Activated CD8-positive, alpha-beta T cell treated with anti-CD3 and anti-CD28 coated beads for 36 hours (primary cell): ENCODE data around the gene TMEM139. TPM values are rescaled to one million over a fixed set of nuclear protein-coding genes. Genes with fewer than 3 reads are reported as not detected.

Source experiments
- ATAC-seq: fragments of 200-7000 bp; cut with Tn5 transposase; one replicate; pipeline ENCODE4 v1.10.0; 2021; ENCODE audit warnings: mild to moderate bottlenecking, moderate library complexity
- CTCF ChIA-PET: fragments of 350-600 bp; sonication (Branson Sonifier 250); formaldehyde crosslinking; loops from one replicate; lab custom pipeline; 2021; ENCODE audit warnings: antibody characterized with exemption; lab: Charles Lee
- POLR2A ChIA-PET: fragments of 350-600 bp; sonication (Branson Sonifier 250); formaldehyde crosslinking; loops from one replicate; lab custom pipeline; 2021; ENCODE audit warnings: antibody characterized with exemption; lab: Charles Lee
- DNase-seq: peaks from one replicate; pipeline ENCODE4 v3.0.0-alpha.2; 2020
- H3K27ac Mint-ChIP-seq: one replicate; pipeline ENCODE4 v1.8.0; 2021; ENCODE audit warnings: mild to moderate bottlenecking, mixed read lengths
- H3K27me3 Mint-ChIP-seq: one replicate; pipeline ENCODE4 v1.8.0; 2021; ENCODE audit warnings: mixed read lengths
- H3K36me3 Mint-ChIP-seq: one replicate; pipeline ENCODE4 v1.8.0; 2021; ENCODE audit warnings: low read depth, mixed read lengths
- H3K4me1 Mint-ChIP-seq: one replicate; pipeline ENCODE4 v1.8.0; 2021; ENCODE audit warnings: low read depth, mixed read lengths
- H3K4me3 Mint-ChIP-seq: one replicate; pipeline ENCODE4 v1.8.0; 2021; ENCODE audit warnings: mild to moderate bottlenecking, moderate library complexity, mixed read lengths
- H3K9me3 Mint-ChIP-seq: one replicate; pipeline ENCODE4 v1.8.0; 2021; ENCODE audit warnings: mixed read lengths
- CTCF ChIP-seq: fragments of 200-600 bp; IDR thresholded peaks from one replicate; pipeline ENCODE4 v1.8.0; 2022; ENCODE audit warnings: antibody characterized with exemption, mild to moderate bottlenecking
- intact Hi-C: fragments of 100-400 bp; cut with micrococcal nuclease; formaldehyde crosslinking; loops from one replicate; pipeline ENCODE4 v1.10.0; 2022
- total RNA-seq, 2 experiments: library from RNA; stranded (reverse); gene quantifications; one replicate each; pipeline ENCODE4 v1.2.3, GENCODE V29; 2021

TMEM139 gene
- total RNA-seq, 2 experiments from 2014 or later, result 1.6 to 2.0 TPM

- intact Hi-C loops, result no loop called here
- H3K4me1 Mint-ChIP-seq, result peaks cover 47% of the 10 kb centered on the region
- ATAC-seq (no peak), DNase-seq (no peak)
- no peaks in the 10 kb centered on the region for H3K27me3 Mint-ChIP-seq
- peaks cover 3% of the 10 kb centered on the region for H3K9me3 Mint-ChIP-seq
- no peak overlapping the region for H3K27ac Mint-ChIP-seq
- no peak overlapping the region for H3K4me3 Mint-ChIP-seq
- ChIA-PET POLR2A (interaction anchor here (0.6 to 2.1 kb wide), 7 partner anchors 12 to 104 kb away, joined by 3 to 9 read pairs (median 4); no protein-coding TSS in a partner anchor), CTCF (interaction anchor here (0.7 to 4.9 kb wide), 6 partner anchors 8 to 84 kb away, joined by 3 to 39 read pairs (median 4); no protein-coding TSS in a partner anchor)
- no peak for TF ChIP-seq CTCF
- peaks cover 64% of the 10 kb centered on the region for H3K36me3 Mint-ChIP-seq
These were observed 23.9 kb downstream of the TMEM139 start for GRCh38 chr7:143308632-143309031.

- Mint-ChIP-seq H3K4me3 (no peak overlapping the region), H3K4me1 (peaks cover 12% of the 10 kb centered on the region), H3K36me3 (peaks cover 16% of the 10 kb centered on the region), H3K27me3 (no peaks in the 10 kb centered on the region), H3K9me3 (peaks cover 3% of the 10 kb centered on the region), H3K27ac (no peak overlapping the region)
- no peak for TF ChIP-seq CTCF
- ATAC-seq (no peak), DNase-seq (no peak)
- ChIA-PET CTCF (no interaction called here), POLR2A (no interaction called here)
- intact Hi-C loops, result no loop called here
These were observed 29.4 kb downstream of the TMEM139 start for GRCh38 chr7:143314127-143314526.

- ATAC-seq, result no peak
- intact Hi-C loops, result no loop called here
- no peak for TF ChIP-seq CTCF
These were observed 31.0 kb downstream of the TMEM139 start, which contains the start of gene CLCN1 for GRCh38 chr7:143315776-143316175. Gene CLCN1 (plus strand): TSS chr7:143316111. CDS start chr7:143316213, 102 bp downstream.

GRCh38 chr7:143316492-143316891 is 31.7 kb downstream of the TMEM139 start:
- Mint-ChIP-seq H3K27me3 (no peaks in the 10 kb centered on the region), H3K4me3 (no peak overlapping the region), H3K36me3 (no peaks in the 10 kb centered on the region), H3K4me1 (no peaks in the 10 kb centered on the region), H3K27ac (no peak overlapping the region), H3K9me3 (no peaks in the 10 kb centered on the region)
- POLR2A ChIA-PET, result interaction anchor here (1.4 kb wide), 1 partner anchor 10 kb away, joined by 3 read pairs; no protein-coding TSS in a partner anchor
- no peak for TF ChIP-seq CTCF
- intact Hi-C loops, result no loop called here
- no peak for DNase-seq
- no peak for ATAC-seq
- CTCF ChIA-PET, result interaction anchor here (0.6 to 0.9 kb wide), 2 partner anchors 10 to 100 kb away, joined by 3 to 5 read pairs; no protein-coding TSS in a partner anchor

More at GRCh38 chr7:143315776-143316175, 31.0 kb downstream of the TMEM139 start, which contains the start of gene CLCN1:
- Mint-ChIP-seq H3K27ac (no peak within 1 kb of the TSS), H3K9me3 (no peaks in the 10 kb centered on the region), H3K36me3 (no peaks in the 10 kb centered on the region), H3K4me1 (peaks cover 2% of the 10 kb centered on the region), H3K27me3 (no peaks in the 10 kb centered on the region), H3K4me3 (no peak within 1 kb of the TSS)
- POLR2A ChIA-PET, result no interaction called here
- CTCF ChIA-PET, result interaction anchor here (0.6 to 1.3 kb wide), 3 partner anchors 11 to 101 kb away, joined by 3 to 5 read pairs (median 4); no protein-coding TSS in a partner anchor
- no peak for DNase-seq

- CTCF ChIA-PET, result interaction anchor here (1.1 to 1.5 kb wide), 2 partner anchors 13 to 78 kb away, joined by 3 read pairs; no protein-coding TSS in a partner anchor
These were observed 33.9 kb downstream of the TMEM139 start for GRCh38 chr7:143318661-143319060.

More at GRCh38 chr7:143318661-143319060, 33.9 kb downstream of the TMEM139 start:
- ATAC-seq (no peak), DNase-seq (no peak)
- H3K4me3 Mint-ChIP-seq, result no peak overlapping the region
- no peak for TF ChIP-seq CTCF
- POLR2A ChIA-PET, result no interaction called here
- H3K4me1 Mint-ChIP-seq, result no peaks in the 10 kb centered on the region
- no peaks in the 10 kb centered on the region for H3K9me3 Mint-ChIP-seq
- no peaks in the 10 kb centered on the region for H3K36me3 Mint-ChIP-seq
- no peaks in the 10 kb centered on the region for H3K27me3 Mint-ChIP-seq
- no peak overlapping the region for H3K27ac Mint-ChIP-seq
- intact Hi-C loops, result no loop called here
